ENCODE data around the gene ANK2.

Gene ANK2

DNA sequence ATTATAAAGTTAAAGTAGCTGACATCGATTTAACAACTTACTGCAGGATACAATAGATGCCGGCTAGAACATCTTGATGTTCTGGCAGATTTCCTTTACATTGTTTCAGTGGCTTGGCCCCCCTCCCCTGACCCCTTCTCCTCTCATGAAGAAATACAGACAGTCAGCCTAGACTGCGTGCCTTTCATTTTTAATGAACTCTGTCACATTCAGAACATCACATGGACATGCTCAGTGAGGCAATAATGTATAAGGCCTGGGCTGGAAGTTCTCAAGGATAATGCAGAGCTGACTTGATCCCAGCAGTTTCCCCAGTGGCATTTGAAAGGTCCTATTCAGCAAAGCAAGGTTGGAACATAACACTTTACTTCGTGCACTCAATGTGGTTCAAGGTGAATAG is 239.2 kb downstream of the ANK2 start:
- no peak for DNase-seq (ENCODE audit: low read depth in 2 of 2)

DNA sequence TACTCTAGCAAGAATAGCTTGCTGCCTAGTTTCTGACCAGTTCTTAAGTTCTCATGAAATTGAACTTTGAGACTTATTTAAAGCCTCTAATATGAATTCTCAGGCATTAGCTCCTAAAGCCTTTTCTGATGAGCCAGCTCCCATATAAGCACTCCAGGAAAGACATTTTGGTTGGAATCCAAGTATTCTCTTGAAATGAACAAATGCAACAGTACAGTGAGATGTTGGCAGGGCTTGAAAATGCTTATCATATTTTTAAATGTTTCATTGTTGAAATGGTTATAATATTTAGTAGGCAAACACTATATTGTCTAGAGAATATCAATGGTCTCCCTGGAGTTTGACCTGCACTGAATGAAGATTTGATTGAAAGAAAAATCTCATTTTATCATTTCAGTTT is 240.3 kb downstream of the ANK2 start:
- DNase-seq (ENCODE audit: low read depth in 2 of 2), result no peak

DNA sequence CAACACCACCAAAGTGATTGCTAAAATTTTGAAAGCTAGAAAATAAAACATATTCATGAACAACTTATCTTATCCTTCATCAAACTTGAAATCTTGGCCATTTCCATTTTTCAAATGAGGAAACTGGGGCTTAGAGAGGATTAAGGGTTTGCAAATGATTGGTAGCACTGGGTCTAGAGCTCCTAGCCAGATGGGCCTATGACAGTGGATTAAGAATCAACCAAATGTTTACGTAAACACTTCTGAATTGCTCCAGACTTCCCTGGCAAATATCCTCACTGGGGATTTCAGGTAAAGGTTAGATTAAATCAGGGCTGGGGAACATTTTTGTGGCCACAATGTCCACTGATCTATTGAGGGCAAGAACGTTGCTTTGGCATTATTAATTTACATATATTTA is 241.2 kb downstream of the ANK2 start:
- DNase-seq (ENCODE audit: low read depth in 2 of 2), result no peak

DNA sequence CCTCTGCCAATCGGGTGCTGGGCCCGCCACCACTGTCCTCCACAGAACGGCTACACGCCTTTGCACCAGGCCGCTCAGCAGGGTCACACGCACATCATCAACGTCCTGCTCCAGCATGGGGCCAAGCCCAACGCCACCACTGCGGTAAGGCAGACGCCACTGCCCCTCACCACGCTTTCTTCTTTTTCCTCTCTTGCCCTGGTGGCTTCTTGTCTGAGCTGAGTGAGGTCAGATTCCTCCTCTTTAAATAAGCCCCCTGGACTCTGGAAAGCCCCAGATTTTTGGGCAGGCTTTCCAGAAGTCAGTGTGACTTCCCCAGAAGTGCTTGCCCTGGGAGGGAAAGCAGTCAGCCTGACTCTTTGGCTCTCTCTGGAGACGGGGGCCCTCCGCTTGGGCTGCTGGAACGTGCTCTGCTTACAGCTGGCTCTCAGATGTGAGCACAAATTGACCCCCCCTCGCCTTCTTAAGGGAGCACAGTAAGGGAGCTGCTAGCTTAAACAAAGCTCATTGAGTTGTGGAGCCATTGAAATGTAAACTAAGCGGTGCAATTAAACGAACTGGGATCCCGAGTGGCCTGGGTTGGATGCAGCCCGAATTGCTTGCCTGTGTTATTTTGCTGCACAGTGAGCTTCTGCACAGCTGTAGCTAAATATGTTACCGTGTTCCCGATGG is 243.1 kb downstream of the ANK2 start:
- no peak for DNase-seq (ENCODE audit: low read depth in 2 of 2)

DNA sequence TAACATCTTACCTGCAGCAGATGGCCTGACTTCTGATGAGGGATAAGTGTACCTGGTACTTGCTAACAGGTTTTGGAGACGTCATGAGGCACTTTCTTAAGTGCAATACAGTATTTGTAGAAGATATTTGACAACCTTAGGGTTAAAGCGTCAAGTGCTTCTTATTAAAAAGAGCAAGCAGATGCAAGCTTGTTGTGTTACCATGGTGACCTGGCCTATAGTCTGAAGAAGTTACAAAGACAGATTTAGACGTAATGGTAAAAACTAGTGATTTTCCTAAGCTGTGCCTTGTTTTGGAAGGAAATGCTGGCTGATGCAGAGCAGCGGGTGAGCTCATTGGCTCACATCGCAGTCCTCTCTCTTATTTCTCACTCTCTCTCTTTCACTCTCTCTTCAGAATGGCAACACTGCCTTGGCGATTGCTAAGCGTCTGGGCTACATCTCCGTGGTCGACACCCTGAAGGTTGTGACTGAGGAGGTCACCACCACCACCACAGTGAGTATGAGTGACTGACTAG is 243.6 kb downstream of the ANK2 start:
- DNase-seq (ENCODE audit: low read depth in 2 of 2), result no peak

DNA sequence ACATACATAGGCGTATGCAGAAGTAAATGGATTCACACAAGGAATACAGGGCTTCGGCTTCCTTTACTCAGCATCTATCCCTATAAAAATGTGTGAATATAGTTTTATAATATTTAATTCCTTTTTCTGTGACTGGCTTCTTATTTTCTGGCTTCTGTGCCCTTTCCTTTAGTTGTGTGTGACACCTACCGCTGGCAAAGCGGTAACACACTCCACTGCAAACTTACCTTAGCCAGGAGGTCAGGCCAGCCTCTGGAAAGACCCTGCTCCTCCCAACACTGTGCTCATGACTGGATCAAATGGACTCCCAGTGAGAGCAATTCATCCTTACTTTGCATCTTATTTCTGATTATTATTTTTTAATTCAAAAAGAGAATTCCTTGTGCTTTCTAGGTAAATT is 244.2 kb downstream of the ANK2 start:
- DNase-seq (ENCODE audit: low read depth in 2 of 2), result no peak

DNA sequence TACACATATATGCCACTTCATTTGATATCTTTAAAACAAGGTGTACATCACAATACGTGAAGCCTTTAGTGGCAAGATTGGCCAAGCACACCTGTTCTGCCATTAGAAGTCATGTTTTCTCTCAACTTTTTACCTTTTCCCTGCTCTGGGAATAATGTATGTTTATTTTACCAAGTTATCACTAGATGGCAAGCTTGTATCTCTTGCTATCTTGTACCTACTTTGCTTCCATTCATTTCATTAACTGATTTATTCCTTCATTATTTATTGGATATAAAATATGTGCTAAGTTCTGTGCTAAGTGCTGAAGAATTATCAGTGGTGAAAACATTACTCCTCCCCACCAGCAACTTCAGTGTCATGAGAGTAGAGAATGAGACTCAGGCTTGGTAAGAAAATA is 245.5 kb downstream of the ANK2 start:
- no peak for DNase-seq (ENCODE audit: low read depth in 2 of 2)

DNA sequence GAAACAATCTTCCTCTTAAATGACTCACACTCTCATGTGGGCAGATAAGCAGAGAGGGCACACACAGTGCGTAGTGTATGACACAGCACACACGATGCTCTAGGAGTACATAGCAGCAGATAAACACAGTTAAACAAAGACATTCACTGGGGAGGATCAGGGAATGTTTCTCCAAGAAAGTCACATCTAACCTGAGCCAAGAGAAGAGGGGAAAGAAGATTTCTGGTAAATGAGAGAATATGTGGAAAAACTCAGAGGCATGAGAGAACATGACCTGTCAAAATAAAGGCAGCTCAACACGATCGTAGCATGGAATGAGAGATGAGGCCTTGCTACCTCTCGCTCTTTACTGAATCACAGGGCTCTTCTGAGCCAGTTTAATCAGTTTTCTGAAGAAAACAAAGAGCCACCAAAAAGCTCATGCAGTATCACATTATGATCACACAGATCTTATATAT is 251.0 kb downstream of the ANK2 start:
- DNase-seq (ENCODE audit: low read depth in 2 of 2), result no peak

DNA sequence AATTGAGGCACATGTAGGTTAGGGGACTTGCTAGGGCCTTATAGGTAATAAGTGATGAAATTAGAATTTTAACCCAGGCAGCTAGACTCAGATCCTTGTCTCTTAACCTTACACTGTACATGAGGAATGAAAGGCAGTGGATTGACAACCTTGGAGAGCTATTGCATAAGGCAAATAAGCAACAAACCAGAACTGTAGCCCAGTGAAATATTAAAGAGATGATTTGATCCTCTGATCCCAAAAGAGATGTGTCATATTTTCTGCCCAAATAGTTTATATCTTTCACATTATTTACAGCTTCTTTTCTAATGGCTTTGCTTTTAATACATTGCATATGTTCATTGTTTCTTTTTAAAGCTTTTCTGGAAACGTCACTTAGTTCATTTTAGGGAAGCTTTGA is 252.6 kb downstream of the ANK2 start:
- no peak for DNase-seq (ENCODE audit: low read depth in 2 of 2)

DNA sequence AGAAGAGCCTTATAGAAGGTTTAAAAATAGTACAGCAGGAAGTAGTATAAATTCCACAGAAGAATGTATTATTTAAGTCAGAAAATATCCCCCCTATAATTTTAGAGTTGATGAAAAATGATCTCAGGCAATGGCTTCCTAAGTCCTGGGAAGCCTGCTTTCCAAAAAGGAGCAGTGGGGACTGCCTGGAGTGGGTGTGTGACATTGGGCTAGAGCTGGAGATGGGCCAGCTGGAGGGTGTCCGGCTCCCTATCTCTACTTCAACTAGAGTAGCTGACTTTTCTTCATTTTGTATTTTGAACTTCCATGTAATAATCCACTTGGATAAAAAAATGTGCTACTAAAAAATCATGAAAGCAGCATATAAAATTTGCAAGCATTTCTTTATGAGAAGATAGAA is 253.9 kb downstream of the ANK2 start:
- DNase-seq (ENCODE audit: low read depth in 2 of 2), result no peak

DNA sequence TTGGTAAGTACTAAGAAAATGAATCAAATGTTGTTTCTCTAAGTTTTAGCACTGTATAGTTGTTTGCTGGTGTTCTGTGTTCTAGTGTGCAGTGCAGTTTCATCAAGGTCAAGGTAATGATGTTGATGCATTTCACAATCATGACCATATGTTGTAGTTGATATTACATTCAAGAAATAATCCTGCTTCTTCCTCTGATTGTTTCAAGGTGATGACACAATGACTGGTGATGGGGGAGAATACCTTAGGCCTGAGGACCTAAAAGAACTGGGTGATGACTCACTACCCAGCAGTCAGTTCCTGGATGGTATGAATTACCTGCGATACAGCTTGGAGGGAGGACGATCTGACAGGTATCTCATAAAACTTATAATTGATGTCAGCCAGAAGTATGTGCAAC is 261.6 kb downstream of the ANK2 start:
- no peak for DNase-seq (ENCODE audit: low read depth in 2 of 2)

DNA sequence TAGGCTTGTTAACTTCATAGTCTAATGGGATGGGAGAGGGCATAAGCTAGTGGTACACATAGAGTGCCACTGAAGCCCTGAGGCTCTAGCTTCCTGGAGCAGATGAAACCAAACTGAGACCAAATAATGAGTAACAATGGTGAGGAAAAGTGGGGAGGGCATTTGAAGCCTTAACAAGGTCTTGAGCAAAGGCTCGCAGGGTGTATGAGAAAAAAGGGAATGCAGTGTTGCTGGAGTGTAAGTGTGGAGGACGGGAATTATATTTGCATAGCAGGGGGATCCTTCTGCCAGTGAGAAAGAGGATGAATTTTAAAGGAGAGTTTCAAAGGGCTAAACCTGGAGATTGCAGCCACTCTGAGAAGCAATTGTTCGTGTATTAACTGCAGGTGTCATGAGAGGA is 263.1 kb downstream of the ANK2 start:
- DNase-seq (ENCODE audit: low read depth in 2 of 2), result no peak

DNA sequence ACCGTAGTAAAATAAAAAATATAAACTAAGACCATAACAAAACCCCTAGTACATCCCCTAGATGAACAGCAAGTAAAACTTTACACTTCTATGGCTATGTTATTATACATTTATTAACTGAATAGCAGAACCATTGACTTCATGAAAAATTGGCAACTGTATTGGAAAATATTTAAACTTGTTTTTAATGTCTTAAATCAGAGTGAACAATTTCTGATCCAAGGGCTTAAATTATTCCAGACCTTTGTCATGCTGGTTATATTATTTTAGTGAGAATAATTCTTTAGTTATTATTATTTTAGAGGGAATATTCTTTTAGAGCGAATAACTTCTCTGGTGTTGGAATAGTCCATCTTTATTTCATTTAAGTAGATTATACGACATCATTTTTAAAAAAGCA is 265.0 kb downstream of the ANK2 start:
- DNase-seq (ENCODE audit: low read depth in 2 of 2), result no peak

DNA sequence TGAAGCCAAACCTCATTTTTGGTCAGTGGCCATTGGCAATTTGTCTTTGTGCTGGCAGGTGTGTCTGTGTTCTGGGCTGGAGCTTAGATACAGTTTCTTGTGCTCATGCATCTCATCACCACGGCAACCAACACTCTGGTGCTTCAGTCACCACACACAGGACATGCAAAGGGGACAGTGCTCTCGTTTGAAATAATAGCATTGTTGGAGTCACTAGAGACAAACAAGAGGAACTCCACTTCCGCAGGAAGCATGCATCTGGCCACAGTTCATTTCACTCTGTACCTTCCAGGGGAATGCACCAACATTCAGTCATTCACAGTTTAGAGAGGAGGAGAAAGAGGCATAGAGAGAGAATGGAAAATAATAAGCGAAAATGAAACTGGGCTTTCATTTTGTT is 267.4 kb downstream of the ANK2 start:
- DNase-seq (ENCODE audit: low read depth in 2 of 2), result no peak

DNA sequence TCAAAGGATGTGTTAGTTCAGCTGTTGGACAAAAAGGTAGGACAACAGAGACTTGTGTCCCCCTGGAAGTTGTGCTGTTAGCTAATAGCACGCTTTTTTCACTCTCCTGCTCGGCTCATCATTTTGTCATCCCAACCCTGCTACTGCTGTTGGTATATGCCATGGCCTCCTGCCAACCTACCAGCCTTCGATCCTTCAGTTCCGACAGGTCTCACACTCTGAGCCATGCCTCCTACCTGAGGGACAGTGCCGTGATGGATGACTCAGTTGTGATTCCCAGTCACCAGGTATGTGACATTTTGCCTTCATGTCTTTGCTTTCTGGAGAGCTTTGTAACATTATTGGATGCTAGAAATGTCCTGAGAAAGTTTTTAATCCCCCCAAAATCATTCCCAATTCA is 268.1 kb downstream of the ANK2 start:
- no peak for DNase-seq (ENCODE audit: low read depth in 2 of 2)

DNA sequence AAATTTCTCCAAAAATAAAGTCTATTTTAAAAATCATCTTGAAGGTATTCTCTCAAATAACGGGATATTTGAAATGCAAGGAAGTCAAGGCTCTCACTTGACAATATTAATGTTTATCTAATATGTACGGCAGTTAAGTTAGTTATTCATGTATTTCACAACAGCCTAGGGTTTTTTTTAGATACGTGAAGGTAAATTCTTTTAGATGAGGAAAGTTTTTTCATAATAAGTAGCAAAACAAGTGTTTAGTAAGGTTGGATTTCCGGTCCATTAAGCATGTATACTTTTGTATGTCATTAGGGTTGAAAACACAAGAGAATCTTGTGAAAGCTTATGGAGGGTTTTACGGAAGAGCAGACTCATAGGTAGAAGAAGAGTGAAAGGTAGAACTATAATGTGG is 273.3 kb downstream of the ANK2 start:
- DNase-seq (ENCODE audit: low read depth in 2 of 2), result no peak

DNA sequence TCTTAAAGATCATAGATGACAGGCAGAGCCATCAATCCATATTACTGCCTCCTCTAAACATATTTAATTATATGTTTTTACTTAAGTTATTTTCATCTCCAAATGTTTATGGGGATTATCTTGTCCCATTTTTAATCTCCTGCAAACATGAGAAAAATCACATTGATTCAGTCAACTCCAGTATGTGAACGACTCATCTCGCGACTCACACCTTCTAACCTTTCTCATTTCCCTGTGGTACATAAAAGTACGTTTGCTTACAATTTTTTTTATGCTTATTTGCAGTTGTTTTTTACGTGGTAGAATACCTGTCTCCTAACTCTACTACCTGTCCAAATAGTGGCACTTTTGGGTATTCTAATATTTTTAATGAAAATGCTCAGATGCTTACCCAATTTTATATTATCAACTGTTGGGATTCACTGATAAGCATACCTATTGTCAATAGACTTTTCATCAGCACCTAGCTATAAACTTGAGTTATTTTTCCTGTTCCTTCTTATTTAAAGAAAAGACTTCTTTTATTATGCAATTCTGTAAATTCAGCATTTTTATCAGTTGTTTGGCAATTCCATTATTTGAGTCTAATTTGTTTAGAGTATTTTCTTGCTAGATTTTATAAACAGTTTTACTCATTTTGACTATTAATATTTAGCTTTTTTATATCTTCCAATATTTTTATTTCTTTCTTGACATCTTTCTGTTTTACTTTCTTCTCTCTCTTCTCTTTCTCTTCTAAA is 276.6 kb downstream of the ANK2 start:
- no peak for DNase-seq (ENCODE audit: low read depth in 2 of 2)

DNA sequence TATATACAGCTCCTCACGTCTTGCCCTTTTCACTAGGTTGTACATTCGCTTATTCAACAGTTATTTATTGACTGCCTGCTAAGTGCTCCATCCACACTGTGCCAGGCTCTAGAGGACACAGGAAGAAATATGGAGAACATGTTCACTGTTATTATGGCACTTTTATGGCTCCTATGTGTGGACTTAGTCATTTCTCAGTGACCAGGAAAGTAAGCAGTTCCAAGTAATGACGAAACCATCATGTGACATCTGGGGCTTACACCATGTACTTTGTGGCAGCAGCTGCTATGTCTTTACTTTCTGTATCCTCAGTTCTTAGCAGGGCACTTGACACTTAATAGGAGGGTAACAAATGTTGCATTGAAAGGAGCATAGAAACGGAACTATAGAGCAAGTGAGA is 278.0 kb downstream of the ANK2 start:
- no peak for DNase-seq (ENCODE audit: low read depth in 2 of 2)

DNA sequence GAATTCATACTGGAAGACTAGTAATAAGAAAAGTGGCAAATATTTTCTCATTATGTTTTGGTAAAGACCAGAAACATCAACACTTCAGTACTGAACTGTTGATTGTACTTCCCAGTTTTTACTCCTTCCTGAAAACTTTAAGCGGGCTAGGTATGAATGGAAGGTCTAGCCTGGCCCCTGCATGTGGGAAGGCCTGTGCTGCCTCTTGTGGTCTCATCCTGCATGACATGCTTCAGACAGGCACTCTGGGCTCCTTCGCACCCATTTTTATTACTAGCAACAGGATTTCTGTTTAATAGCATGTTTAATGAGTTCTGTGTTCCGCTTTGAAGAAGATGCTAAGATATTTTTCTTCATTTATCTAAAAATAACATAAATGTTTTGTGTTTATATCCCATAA is 279.1 kb downstream of the ANK2 start:
- no peak for DNase-seq (ENCODE audit: low read depth in 2 of 2)

DNA sequence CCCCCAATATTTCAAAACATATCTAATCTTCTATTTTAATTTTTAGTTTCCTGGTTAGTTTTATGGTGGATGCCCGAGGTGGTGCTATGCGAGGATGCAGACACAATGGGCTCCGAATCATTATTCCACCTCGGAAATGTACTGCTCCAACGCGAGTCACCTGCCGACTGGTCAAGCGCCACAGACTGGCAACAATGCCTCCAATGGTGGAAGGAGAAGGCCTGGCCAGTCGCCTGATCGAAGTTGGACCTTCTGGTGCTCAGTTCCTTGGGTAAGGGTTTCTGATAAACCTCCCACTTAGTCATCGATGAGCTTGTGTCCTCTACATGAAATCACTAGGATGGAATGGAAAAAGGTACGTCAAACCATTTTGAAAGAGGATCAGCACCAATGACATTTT is 280.7 kb downstream of the ANK2 start:
- no peak for DNase-seq (ENCODE audit: low read depth in 2 of 2)

DNA sequence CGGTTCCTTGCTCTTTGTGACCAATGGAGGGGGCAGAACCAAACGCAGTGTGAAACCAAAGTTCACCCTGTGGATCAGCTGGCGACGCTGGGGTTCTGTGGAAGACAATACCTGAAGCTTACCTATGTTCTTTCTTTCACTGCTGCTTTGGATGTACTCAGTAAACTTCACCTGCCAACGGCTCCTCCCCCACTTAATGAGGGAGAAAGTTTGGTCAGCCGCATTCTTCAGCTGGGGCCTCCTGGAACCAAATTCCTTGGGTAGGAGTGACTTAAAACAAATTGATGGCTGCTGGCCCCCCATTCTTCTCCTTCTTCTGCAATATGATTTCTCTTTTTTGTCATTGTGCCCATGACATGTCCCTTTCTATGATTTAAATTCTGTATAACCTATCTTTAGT is 282.4 kb downstream of the ANK2 start:
- no peak for DNase-seq (ENCODE audit: low read depth in 2 of 2)

DNA sequence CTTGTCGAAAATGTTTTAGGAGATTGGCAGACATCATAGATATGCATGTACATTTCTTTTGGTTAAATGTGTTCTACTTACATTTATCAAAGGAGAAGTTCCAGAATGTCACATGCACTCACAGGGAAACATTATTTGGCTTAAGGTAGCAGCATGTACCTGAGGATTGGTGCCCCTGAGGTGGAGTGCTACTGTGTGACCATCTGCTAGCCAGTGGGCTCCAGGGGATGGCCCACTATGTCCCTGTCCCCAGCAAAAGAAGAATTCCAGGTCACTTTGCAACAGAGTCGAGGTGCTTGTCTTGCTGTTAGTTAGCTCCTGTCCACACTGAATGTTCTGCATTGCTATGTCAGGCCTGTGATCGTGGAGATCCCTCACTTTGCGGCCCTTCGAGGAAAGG is 283.2 kb downstream of the ANK2 start:
- no peak for DNase-seq (ENCODE audit: low read depth in 2 of 2)

DNA sequence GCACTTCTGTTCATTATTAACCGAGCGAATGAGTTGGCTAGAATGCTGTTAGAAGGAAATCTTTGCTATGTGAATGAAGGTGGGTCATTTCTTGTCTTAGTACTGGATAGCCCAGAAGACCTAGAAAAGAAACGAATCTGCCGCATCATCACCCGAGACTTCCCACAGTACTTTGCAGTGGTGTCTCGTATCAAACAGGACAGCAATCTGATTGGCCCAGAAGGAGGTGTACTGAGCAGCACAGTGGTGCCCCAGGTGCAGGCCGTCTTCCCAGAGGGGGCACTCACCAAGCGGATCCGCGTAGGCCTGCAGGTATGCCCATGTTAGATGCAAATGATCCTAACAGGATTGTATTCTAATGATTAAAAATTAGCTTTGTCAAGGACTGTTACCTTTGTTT is 286.3 kb downstream of the ANK2 start:
- no peak for DNase-seq (ENCODE audit: low read depth in 2 of 2)

DNA sequence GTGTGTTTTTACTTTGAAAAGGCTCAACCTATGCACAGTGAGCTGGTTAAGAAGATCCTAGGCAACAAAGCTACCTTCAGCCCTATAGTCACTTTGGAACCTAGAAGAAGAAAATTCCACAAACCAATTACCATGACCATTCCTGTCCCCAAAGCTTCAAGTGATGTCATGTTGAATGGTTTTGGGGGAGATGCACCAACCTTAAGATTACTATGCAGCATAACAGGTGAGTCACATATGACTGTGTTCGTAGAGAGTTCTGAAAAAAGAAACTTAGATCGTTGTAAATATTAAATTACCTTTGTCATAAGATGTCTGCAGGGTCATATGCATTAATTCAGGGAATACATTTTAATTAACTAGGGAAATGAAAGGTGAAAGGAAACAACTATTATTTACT is 287.1 kb downstream of the ANK2 start:
- DNase-seq (ENCODE audit: low read depth in 2 of 2), result no peak
